Subcutaneous abdominal adipose tissue (tissue), 5 donors: Measurements from ENCODE around the gene FRAT2.

Experiments
- H3K27ac ChIP-seq: one replicate; pipeline ENCODE4 v1.7.0; 2013; ENCODE audit warnings: low read depth, mild to moderate bottlenecking, inconsistent platforms, low read length, moderate library complexity
- H3K27me3 ChIP-seq, 5 donors: one replicate each; pipeline ENCODE4 v1.7.0; 2013; ENCODE audit warnings: low read length in 5 of 5, inconsistent platforms in 1 of 5; ENCODE audit not compliant: control insufficient read depth in 5 of 5, insufficient read depth in 4 of 5
- H3K36me3 ChIP-seq, 5 donors: one replicate each; pipeline ENCODE4 v1.7.0; 2013; ENCODE audit warnings: low read length in 5 of 5; ENCODE audit not compliant: control insufficient read depth in 5 of 5, insufficient read depth in 5 of 5
- H3K4me1 ChIP-seq, 5 donors: one replicate each; pipeline ENCODE4 v1.7.0; 2013; ENCODE audit warnings: low read length in 5 of 5, mild to moderate bottlenecking in 3 of 5, moderate library complexity in 1 of 5; ENCODE audit not compliant: control insufficient read depth in 5 of 5, insufficient read depth in 5 of 5
- H3K4me3 ChIP-seq, 5 donors: one replicate each; pipeline ENCODE4 v1.7.0; 2013; ENCODE audit warnings: low read length in 5 of 5, low read depth in 1 of 5
- H3K9ac ChIP-seq, 5 donors: one replicate each; pipeline ENCODE4 v1.7.0; 2013; ENCODE audit warnings: low read length in 5 of 5, mild to moderate bottlenecking in 4 of 5, moderate library complexity in 3 of 5
- H3K9me3 ChIP-seq, 5 donors: one replicate each; pipeline ENCODE4 v1.7.0; 2013; ENCODE audit warnings: low read length in 5 of 5; ENCODE audit not compliant: control insufficient read depth in 5 of 5
- donor health status: healthy.
- donor health status: healthy.
- donor health status: healthy.
- donor health status: healthy.
- donor health status: healthy.

Gene FRAT2

DNA sequence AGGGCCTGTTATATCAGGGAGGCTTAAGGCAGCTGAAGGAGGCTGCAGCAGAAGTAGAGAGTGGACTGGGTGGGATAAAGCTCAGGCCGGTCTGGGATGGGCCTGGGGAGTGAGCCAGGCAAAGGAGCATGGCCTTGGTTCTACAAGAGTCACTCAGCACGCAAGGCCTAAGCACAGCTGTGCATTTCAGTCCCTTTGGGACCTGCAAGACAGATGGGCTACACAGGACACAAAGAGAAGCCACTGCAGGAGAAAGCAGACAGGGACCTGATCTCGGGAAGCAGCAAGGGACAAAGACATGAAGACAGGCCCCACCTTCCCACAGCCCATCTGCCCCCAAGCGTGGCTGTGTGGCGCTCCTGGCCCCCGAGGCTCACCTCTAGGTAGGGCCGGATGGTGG lies 37.2 kb upstream of the FRAT2 start:
- H3K4me3 ChIP-seq: no peak overlapping the region
- no peak overlapping the region for H3K9ac ChIP-seq
- H3K36me3 ChIP-seq: peaks cover 2 to 71% (median 62%) of the 10 kb centered on the region in 5 donors
- H3K27ac ChIP-seq: no peak overlapping the region
- H3K9me3 ChIP-seq: no peaks in the 10 kb centered on the region
- H3K4me1 ChIP-seq: peaks cover 0 to 18% (median 6%) of the 10 kb centered on the region in 5 donors
- H3K27me3 ChIP-seq: no peaks in the 10 kb centered on the region

DNA sequence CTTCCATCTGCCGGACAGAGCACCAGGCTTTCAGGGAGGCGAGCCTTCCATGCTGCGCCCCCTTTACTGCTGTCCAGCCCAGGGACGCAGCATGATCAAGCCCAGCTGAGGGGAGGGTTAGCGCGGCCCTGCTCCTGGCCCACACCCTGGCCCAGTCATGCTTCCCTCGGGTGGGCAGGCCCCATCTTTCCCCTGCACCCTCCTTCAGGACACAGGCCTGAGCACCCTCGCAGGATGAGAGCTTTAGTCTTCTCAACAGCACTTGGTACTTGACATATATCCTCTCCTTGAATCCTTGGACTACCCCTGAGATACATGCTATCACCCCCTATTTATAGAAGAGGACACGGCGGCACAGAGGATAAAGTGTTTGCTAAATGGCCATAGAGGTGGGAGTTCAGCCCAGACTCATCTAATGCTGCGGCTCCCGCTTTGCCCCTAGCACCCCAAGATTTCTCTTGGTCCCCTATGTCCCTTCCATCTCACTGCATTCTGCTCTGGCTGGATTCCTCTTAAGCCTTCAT lies 32.7 kb upstream of the FRAT2 start:
- Histone ChIP-seq H3K27me3 (no peaks in the 10 kb centered on the region), H3K4me3 (no peak overlapping the region), H3K36me3 (peaks cover 1 to 81% (median 72%) of the 10 kb centered on the region in 5 donors), H3K9me3 (no peaks in the 10 kb centered on the region), H3K27ac (no peak overlapping the region), H3K4me1 (peaks cover 0 to 36% (median 12%) of the 10 kb centered on the region in 5 donors), H3K9ac (no peak overlapping the region)

DNA sequence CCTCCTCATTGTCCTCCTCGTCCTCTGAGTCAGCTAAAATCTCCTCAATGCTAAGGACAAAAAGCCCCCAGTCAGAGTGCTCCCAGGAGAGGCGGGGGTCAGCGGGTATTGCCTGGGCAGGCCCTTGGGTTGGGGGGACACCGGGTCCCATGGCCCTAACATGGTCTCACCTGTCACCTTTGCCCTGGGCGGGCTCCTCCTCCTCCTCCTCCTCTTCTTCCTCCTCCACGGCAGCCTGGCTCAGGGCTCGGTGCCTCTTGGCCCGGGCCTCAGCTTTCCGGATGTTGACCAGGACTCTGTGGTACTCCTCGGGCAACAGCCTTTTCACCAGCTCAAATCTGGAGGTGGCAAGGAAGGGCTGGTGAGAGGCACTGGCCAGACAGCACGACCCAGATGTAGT lies 32.0 kb upstream of the FRAT2 start:
- H3K27ac ChIP-seq: no peak overlapping the region
- no peaks in the 10 kb centered on the region for H3K27me3 ChIP-seq
- peaks cover 0 to 32% (median 12%) of the 10 kb centered on the region in 5 donors for H3K4me1 ChIP-seq
- no peaks in the 10 kb centered on the region for H3K9me3 ChIP-seq
- peaks cover 0 to 75% (median 66%) of the 10 kb centered on the region in 5 donors for H3K36me3 ChIP-seq
- no peak overlapping the region for H3K4me3 ChIP-seq
- H3K9ac ChIP-seq: no peak overlapping the region

DNA sequence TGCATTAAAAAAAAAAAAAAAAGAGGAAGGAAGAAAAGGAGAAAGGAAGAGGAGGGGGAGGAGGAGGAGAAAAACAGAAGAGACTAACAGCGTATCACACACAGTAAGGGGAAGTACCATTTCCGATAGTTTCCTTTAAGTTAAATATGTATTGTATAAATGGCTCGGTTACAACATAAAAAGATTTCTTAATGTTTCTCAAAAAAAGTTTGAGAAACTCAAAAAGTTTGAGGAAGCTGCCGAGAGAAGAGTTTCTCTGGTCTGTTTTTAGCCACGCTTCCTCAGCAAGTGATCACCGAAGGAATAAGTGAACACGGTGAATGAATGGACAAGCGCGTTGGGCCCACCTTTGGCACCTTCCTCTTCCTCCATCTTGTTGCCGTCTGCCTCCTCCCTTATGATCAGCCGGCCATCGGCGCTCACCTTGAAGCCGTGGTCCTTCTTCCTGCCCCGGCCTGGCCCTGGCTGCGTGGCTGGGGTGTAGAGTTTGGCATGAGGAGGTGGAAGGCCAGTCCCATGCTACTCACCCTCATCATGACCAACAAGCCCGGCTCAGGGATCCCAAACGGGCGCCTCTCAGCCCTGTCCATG lies 31.3 kb upstream of the FRAT2 start:
- Histone ChIP-seq H3K27ac (no peak overlapping the region), H3K9ac (no peak overlapping the region), H3K36me3 (peaks cover 0 to 68% (median 59%) of the 10 kb centered on the region in 5 donors), H3K9me3 (no peaks in the 10 kb centered on the region), H3K4me3 (no peak overlapping the region), H3K4me1 (peaks cover 0 to 38% (median 19%) of the 10 kb centered on the region in 5 donors), H3K27me3 (no peaks in the 10 kb centered on the region)

DNA sequence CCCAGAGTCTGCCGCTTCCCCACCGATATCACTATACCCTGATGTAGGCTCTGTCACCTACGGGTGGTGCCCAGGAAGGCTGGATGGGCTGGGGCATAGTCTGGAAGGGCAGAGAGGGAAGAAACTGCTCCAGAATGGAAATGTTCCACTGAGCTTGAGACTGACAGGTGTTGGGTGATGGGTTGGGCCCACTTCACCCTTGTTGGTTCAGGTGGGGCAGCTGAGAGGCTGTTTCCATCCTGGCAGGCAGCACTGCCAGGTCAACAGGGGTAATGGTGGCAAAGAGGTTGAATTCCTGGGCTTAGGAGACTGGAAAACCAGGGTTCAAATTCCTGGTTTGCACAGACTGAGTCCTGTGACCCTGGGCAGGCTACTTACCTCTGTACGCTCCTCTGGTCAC lies 28.5 kb upstream of the FRAT2 start:
- Histone ChIP-seq H3K27me3 (no peaks in the 10 kb centered on the region), H3K9me3 (no peaks in the 10 kb centered on the region), H3K27ac (no peak overlapping the region), H3K4me3 (no peak overlapping the region), H3K4me1 (peaks cover 0 to 38% (median 22%) of the 10 kb centered on the region in 5 donors), H3K9ac (no peak overlapping the region), H3K36me3 (peaks cover 0 to 71% (median 56%) of the 10 kb centered on the region in 5 donors)

DNA sequence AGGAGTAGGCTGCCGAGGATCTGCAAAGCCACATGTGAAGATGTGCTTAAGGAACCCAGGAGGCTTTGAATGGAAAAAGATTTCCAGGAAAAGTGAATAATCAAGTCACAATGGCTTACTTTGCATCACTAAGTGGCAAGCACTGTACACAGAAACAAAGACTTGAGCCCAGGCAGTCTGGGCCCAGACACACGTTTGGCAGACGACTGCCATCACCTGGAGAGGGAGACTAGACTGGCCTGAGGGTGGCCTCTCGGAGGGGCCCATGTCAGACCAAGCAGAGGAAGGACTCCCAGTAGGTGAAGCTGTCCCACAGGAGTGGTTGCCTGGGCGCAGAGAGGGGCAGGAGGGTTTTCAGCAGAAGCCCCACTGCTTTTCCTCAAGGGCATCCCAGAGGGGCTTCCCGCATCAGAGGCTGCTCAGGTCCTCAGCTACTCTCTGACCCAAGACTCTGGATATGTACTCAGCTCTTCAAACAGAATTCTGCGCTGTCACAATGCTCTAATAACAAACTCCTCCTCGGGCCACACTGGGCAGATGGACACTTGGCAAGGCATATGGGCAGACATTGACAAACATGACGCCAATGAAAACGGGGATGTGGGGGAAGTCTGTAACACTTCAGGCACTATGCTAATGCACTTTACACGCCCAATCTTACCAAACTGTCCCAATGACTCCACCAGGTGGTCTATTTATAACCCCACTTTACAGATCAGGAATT lies 27.9 kb upstream of the FRAT2 start:
- H3K9me3 ChIP-seq: no peaks in the 10 kb centered on the region
- no peak overlapping the region for H3K9ac ChIP-seq
- H3K36me3 ChIP-seq: peaks cover 0 to 73% (median 56%) of the 10 kb centered on the region in 5 donors
- peaks cover 0 to 37% (median 22%) of the 10 kb centered on the region in 5 donors for H3K4me1 ChIP-seq
- no peak overlapping the region for H3K4me3 ChIP-seq
- H3K27me3 ChIP-seq: no peaks in the 10 kb centered on the region
- H3K27ac ChIP-seq: no peak overlapping the region

DNA sequence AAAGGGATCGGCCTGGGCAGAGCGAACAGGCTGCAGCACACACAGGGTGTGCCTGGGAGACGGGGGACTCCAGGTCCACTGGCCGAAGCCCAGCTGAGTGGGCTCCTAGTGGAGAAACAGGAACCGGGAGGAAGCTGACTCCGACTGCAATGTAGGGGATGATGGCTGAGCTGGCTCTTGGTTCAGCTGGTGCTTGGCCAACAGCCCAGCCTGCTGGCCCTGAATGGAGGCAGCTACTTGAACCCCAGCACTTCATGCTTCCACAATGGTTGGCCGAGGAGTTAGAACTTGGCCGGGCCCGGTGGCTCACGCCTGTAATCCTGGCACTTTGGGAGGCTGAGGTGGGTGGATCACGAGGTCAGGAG lies 27.0 kb upstream of the FRAT2 start:
- Histone ChIP-seq H3K36me3 (peaks cover 0 to 74% (median 56%) of the 10 kb centered on the region in 5 donors), H3K27ac (no peak overlapping the region), H3K27me3 (no peaks in the 10 kb centered on the region), H3K9me3 (no peaks in the 10 kb centered on the region), H3K4me3 (no peak overlapping the region), H3K4me1 (peaks cover 0 to 33% (median 14%) of the 10 kb centered on the region in 5 donors), H3K9ac (no peak overlapping the region)

DNA sequence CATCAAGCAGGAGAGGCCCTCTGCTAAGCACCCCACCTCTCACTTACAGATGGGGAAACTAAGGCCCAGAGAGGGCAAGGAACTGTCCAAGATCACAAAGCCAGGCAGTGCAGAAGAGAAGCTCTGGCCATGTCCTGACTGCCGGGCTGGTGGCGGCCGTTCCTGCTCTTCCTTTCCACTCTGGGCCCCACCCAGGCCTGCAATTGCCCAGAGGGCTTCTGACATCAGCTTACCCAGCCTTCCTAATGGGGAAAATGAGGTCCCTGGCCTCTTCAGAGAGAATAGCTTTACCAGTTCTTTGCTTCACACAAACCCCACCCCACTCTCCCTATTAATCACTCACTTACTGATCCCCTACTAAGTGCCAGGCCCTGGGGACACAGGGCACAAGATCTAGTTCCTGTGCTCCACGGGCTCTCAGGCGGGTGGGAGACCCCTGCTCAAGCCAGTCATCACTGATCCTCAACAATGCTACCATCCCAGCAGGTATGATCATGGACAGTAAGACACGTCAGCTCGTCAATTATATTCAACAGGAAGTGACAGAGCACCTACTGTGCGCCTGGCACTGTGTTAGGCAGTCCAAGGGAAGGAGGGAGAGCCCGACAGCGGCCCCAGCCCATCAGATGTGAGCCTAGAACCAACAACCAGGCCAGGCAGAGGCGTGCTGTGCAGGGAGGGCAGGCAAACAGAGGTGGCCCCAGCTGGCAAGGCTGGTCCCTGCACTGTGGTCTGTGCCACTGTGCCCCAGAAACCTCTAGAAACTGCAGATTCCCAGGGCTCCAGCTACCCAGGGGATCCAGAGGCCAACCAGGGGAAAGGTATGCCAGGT lies 26.4 kb upstream of the FRAT2 start:
- no peak overlapping the region for H3K9ac ChIP-seq
- H3K9me3 ChIP-seq: no peaks in the 10 kb centered on the region
- peaks cover 0 to 74% (median 50%) of the 10 kb centered on the region in 5 donors for H3K36me3 ChIP-seq
- no peaks in the 10 kb centered on the region for H3K27me3 ChIP-seq
- peaks cover 2 to 33% (median 15%) of the 10 kb centered on the region in 5 donors for H3K4me1 ChIP-seq
- H3K27ac ChIP-seq: no peak overlapping the region
- no peak overlapping the region for H3K4me3 ChIP-seq

DNA sequence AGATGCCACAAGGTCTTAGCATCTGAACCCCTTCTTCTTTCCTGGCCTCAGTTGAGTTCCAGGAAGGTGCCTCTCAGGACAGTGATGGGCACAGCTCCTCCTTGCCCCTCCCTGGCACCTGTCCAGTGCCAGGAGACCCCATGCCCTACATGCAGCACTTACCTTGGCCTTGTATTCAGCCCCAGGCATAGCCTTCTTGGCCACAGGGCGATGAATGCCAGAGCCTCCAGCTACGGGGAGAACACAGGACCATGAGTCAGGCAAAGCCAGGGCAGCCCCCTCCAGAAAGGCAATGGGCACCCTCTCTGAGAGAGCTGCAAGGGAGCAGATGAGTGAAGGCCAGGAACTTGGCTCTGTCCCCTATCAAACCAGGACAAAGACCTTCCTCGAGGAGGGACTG lies 24.3 kb upstream of the FRAT2 start:
- Histone ChIP-seq H3K9ac (no peak overlapping the region), H3K27ac (no peak overlapping the region), H3K36me3 (peaks cover 0 to 62% (median 36%) of the 10 kb centered on the region in 5 donors), H3K27me3 (no peaks in the 10 kb centered on the region), H3K4me3 (no peak overlapping the region), H3K9me3 (no peaks in the 10 kb centered on the region), H3K4me1 (peaks cover 3 to 31% (median 19%) of the 10 kb centered on the region in 5 donors)
